ENCODE measurements around the gene AKAP4.

The AKAP4 gene, protein sequence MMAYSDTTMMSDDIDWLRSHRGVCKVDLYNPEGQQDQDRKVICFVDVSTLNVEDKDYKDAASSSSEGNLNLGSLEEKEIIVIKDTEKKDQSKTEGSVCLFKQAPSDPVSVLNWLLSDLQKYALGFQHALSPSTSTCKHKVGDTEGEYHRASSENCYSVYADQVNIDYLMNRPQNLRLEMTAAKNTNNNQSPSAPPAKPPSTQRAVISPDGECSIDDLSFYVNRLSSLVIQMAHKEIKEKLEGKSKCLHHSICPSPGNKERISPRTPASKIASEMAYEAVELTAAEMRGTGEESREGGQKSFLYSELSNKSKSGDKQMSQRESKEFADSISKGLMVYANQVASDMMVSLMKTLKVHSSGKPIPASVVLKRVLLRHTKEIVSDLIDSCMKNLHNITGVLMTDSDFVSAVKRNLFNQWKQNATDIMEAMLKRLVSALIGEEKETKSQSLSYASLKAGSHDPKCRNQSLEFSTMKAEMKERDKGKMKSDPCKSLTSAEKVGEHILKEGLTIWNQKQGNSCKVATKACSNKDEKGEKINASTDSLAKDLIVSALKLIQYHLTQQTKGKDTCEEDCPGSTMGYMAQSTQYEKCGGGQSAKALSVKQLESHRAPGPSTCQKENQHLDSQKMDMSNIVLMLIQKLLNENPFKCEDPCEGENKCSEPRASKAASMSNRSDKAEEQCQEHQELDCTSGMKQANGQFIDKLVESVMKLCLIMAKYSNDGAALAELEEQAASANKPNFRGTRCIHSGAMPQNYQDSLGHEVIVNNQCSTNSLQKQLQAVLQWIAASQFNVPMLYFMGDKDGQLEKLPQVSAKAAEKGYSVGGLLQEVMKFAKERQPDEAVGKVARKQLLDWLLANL

DNA sequence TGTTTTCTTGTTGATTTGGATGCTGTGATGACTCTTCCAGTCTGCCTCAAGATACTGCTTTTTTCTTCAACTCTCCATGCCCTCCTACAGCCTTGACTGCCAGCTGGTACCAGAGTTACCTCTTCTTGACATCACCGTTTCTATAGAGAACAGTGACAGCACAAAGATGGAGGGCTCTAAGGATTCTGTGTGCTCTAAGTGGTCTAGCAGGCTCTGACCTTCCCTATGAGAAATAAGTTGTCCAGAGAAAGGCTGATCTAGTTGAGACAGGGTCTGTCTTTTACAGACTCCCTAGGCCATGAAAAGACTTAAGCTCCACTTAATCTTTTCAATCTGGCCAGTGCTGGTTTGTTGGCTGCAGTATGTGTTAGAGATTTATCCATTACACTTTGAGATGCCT, at the start of gene AKAP4:
TSS of gene AKAP4 (minus strand) at position 101 of the 400 bp plus-strand sequence. CDS start 118 bp downstream, outside the sequence.
- DNase-seq (ENCODE audit: extremely low read depth in 1 of 2, low read depth in 1 of 2) = no peak

DNA sequence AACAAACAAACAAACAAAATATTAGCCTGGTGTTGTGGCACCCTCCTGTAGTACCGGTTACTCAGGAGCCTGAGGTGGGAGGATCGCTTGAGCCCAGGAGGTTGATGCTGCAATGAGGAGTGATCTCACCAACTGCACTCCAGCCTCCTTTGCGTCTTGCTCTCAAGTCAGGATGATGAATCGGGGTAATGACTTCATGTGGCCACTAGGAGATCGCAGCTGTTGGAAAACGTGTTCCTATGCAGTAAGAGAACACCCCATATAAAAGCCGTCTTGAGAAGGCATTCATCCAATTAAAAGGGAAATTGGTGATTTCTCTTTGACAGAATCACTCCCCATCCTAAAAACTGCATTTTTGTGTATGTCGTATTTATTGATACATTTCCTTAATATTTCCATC, 10.7 kb upstream of the AKAP4 start:
- DNase-seq (ENCODE audit: extremely low read depth in 1 of 2, low read depth in 1 of 2) = no peak

DNA sequence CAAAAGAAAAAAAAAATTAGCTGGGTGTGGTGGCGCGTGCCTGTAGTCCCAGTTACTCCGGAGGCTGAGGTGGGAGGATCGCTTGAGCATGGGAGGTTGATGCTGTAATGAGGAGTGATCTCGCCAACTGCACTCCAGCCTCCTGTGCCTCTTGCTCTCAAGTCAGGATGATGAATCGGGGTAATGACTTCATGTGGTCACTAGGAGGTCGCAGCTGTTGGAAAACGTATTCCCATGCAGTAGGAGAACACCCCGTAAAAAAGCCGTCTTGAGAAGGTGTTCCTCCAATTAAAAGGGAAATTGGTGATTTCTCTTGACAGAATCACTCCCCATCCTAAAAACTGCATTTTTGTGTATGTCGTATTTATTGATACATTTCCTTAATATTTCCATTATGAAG, 5.9 kb upstream of the AKAP4 start:
- no peak for DNase-seq (ENCODE audit: extremely low read depth in 1 of 2, low read depth in 1 of 2)

DNA sequence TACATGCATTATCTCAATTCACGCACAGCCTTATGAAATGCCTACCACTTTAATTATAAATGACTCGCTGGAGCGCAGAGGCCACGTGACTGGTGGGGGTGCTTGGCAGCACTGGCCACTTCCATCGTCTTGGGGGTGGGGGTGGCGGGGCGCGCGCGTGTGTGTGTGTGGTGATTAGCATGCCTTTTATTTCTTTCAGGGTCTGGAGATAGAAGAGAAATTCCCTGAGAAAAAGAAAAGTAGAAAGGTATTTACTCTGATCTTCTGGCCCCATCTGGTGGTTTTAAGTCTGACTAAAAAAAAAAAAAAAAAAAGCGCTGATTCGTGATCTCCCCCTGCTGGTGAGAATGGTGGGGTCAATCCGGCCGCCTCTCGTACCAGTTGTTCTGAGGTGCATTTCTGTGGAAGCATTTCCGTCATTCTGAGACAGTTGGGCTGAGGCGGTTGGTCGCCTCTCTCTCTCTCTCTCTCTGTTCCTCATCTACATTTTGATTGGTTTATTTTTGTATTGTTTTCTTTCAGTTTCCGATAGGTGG, 3.6 kb upstream of the AKAP4 start, which contains the start of gene CCNB3:
TSS of gene CCNB3 (plus strand) at position 402 of the 536 bp plus-strand sequence. CDS start 80,399 bp downstream, outside the sequence.
- DNase-seq (ENCODE audit: extremely low read depth in 1 of 2, low read depth in 1 of 2) = peak; percentile 26 to 33

DNA sequence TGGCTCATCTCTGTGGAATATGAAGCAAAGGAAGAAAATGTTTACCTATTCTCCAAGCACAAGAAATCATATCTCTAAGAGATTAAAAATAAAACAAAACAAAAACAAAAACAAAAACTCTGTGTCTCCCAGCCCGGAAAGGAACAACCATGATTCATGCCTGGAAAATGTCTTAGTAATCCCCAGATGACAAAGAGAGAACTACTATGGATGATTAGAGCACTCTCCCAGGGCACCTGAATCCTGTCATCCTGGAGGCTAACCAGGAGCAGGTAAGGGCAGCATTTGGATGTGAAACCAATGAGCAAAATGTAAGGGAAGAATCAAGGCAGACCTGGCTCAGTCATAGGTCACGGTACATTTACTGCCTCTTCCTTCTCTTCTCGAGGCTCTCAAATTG, 1.7 kb upstream of the AKAP4 start:
- DNase-seq (ENCODE audit: extremely low read depth in 1 of 2, low read depth in 1 of 2) = no peak

DNA sequence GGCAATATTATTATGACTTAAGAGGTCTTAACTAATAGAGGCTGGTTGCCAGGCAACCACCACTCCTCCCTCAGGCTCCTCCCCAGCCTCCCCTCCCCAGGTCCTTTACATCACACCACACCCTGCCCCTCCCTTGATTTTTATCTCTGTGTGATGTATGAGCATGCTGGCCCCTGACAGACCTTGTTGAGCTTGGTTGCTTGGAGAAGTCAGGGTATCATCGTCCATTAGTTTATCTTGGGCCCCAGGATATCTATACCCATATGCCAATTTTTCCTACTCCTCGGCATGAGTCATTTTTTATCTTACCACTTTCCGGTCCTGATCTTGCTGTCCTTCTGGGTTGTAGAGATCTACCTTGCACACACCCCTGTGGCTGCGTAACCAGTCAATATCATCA, 2.5 kb downstream of the AKAP4 start:
- DNase-seq (ENCODE audit: extremely low read depth in 1 of 2, low read depth in 1 of 2) = no peak

DNA sequence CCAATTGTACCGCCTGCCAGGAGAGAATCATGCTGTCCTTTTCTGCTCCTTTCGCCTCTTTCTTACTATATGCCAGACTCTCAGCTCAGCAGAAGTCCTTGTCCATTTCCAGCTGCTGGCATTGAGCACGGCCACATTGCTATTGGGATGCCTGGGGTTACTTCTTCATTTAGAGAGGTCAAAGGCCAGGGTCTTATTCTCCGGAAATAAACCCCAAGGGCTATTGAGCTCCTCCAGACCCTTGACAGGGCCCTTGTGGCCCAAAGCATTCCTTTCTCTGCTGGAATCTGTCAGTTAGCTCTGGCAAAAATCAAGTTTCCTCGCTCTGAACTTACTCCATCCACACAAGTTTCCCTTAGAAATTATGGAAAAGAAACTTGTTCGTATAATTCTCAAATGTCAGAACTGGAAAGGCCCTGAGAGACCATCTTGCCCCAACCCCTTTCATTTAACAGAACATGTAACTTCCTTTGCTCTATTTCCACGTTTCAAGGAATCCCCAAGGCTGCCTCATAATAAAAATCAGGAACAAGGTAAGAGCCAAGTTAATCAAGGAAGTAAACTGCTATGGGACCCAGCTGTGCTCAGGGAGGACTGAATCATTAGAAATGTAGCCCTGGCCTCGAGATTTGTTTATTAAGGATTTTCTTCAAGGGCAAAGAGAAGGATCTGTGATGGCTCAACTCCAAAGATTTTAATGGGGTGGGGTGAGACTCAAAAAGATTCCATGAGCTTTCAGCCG, 11.8 kb downstream of the AKAP4 start:
- no peak for DNase-seq (ENCODE audit: extremely low read depth in 1 of 2, low read depth in 1 of 2)

DNA sequence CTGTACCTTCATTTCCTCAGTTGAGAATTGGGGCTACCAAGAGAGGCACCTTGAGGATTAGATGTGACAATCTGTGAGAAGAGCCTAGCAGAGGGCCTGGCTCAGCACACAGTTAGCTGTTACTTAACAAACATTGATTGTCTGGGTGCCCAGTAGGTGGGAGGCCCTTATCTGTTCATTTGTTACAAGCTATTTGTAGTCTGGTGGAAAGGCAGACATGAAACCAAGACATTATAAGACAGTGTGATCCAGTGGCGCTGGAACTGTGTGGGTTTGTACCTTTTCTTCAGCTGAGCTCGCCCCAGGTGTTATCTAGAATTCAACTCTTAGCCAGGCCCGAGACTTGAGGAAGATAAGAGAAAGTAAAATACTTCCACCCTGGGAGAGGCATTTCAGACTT, 16.9 kb downstream of the AKAP4 start:
- DNase-seq (ENCODE audit: extremely low read depth in 1 of 2, low read depth in 1 of 2) = no peak

DNA sequence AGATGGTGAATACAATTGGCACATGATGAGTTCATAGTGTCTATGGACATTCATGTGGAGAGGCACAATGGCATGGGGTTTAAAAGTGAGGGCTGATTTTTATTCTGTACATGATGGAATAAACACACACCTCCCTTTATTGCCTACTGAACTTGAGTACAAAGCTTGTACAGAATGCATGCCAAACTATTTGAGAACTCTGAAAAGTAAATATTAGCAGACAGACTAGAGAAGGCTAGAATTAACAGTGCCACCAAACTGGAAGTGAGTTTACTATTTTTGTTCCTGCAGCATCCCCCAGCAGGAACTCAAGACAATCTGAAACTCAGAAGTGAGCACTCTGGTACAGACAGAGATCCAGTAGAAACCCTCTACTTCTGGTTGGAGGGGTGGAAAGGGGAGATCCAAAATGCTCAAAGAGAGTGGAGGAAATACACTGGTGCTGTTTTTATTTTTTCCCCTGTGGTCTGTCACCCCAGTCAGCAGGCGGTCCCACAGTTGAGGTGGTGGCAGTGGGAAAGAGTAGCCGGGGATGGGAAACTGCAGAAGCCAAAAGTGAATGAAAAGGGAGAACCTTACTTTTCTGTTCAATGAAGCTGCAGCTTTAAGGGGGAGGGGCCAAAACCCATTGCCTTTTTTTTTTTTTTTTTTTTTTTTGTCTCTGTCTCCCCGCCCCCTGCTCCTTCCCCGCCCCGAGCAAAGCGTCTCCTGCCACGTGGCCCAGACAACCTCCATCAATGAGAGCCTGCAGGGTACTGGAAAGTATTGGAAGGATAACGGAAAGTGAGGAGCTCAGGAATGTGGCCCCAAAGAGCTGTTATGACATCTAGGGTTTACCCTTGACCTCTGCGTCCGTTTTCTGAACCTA, 20.5 kb downstream of the AKAP4 start:
- no peak for DNase-seq (ENCODE audit: extremely low read depth in 1 of 2, low read depth in 1 of 2)

DNA sequence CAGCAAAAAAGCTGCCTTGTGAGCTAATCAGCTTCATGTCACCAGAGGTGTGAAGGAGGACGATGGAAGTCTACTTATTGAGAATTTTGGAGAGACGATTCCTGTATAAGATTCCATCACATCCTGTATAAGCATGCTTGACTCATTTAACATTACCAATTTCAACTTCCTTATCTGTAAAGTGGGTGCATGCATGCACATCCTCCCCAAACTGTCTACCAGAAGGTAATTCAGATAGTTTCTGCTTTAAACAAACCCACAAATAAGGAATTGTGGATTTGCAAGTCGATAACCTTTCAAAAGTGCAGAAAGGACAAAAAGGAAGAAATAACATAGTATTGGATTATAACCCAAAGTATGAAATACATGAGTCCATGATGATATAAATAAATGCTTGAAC, 31.1 kb downstream of the AKAP4 start:
- no peak for DNase-seq (ENCODE audit: extremely low read depth in 1 of 2, low read depth in 1 of 2)

DNA sequence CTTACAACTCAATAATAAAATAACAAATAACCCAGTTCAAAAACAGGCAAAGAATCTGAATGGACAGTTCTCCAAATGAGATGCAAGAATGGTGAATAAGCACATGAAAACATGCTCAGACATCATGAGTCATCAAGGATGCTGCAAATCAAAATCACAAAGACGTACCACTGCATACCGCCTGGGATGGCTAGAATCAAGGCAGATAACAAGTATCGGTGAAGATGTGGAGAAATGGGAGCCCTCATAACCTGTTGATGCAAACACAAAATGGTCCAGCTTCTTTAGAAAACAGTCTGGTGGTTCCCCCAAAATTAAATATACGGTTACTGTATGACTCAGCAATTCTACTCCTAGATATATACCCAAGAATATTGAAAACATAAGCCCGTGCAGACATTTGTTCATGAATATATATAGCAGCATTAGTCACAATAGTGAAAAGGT, 32.5 kb downstream of the AKAP4 start:
- no peak for DNase-seq (ENCODE audit: extremely low read depth in 1 of 2, low read depth in 1 of 2)

DNA sequence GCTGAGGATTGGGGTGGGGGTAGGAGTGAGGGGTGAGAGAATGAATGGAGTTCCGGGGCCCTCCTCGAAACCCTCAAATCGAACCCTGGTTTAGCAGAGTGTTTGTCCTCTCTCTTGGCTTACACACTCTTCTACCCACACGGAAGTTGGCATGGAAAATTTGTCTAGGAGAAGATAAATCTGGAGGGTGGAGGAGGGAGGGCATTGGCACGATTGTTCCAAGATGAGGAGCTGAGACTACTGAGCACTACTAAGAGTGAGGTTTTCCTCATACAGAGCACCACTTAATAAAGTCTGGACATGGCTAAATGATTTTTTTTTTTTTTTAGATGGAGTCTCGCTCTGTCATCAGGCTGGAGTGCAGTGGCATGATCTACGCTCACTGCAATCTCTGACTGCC, 33.4 kb downstream of the AKAP4 start:
- DNase-seq (ENCODE audit: extremely low read depth in 1 of 2, low read depth in 1 of 2) = no peak

DNA sequence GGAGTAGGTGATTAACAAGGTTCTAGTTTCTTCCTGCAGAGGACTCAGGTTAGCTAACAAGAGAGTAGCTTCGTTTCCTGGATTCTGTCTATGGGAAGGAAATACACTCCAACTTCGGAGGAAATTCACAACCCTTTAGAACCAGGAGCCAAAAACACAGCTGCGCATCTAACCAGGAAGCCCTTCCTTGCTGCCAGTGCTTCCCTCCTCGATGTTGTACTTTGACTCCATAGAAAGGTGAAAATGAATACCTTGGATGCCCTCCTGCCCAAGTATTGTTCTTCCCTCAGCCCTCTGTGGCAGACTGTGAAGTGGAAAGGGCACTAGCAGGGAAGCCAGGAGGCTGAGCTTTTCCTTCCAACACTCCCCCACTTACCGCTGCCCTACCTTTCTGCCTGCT, 35.1 kb downstream of the AKAP4 start:
- DNase-seq (ENCODE audit: extremely low read depth in 1 of 2, low read depth in 1 of 2) = no peak

DNA sequence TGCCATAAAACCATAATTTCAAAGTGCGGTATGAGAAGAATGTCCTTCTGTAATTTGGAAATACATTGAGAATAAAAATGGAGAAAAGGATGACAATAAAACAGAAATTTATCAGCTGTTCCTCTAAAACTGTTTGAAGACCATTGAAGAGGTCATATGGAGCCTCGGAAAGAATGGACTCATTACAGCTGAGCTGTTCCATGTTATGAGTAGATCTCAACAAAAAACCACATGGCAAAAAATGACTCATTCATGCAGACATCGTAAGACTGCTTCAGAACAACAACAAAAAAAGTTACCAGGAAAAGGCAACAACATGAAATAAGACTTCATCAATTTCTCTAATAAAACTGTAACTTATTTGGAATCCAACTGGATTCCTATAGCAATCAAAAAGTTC, 39.7 kb downstream of the AKAP4 start:
- DNase-seq (ENCODE audit: extremely low read depth in 1 of 2, low read depth in 1 of 2) = no peak

DNA sequence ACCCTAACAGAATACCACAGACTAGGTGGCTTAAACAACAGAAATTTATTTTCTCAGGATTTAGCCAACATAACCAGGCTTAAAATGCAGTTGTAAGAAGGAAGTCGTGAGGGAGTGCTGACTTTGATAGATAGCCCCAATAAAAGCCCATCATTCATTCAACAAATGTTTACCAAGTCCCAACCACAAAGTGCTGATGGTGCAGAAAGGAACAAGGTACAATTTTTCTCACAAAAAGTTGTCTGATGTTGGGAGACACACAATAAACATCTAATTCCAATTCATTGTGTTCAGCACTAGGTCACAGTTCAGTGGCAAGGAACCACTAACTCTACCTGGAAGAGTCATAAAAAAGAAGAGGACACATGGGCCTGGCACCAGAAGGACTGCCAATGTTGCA, 42.2 kb downstream of the AKAP4 start:
- no peak for DNase-seq (ENCODE audit: extremely low read depth in 1 of 2, low read depth in 1 of 2)

DNA sequence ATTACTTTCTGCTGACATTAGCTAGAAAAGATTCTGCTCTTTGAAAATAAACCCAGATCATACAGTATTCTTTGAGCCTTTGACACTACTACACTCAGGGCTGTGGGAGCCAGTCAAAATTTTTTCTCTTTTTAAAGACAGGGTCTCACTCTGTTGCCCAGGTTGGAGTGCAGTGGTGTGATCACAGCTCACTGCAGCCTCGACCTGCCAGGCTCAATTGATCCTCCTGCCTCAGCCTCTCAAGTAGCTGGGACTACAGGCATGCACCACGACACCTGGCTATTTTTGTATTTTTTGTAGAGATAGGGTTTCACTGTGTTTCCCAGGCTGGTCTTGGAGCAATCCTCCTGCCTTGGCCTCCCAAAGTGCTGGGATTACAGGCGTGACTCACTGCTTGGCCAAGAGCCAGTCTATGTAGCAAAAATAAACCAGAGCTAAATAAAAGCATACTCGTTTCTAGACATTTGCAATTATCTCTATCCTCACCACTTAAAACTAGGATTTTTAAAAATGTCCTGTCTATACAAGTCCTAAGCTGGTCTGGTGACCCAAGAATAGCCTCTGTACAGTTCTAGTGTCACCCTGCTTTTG, 43.2 kb downstream of the AKAP4 start:
- DNase-seq (ENCODE audit: extremely low read depth in 1 of 2, low read depth in 1 of 2) = no peak

DNA sequence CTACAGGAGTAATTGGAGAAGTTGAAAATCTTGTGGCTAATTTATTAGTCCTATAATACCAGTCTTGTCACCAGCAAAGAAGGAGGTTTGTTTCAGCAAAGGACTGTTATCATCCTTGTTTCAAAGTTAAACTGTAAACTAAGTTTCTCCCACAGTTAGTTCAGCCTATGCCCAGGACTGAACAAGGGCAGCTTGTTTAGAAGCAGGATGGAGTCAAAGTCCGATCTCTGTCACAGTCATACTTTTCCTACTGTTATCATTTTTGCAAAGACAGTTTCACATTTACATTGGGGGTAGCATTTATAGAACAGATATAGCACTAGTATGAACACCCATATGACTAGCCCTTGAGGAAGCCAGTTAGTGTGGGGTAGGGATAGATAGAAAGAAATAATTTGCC, 46.4 kb downstream of the AKAP4 start:
- DNase-seq (ENCODE audit: extremely low read depth in 1 of 2, low read depth in 1 of 2) = no peak

DNA sequence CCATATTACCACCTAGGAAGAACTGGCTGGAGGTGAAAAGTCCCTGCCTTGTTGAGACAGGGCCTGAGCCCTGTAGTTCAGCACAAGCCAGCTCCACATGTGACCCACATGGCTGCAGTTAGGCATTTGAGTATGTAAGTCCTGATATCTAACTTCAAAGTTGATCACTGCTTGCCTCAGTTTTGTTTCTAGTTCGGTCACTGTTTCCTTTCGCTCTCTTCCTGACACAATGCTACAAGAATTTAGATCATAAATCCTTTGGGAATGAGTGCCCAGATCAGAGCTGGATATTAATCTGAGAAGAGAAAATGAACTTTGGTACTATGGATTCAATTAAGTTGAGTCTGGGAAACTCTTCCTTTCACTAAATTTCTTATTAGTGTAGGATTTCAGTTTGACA, 48.4 kb downstream of the AKAP4 start:
- DNase-seq (ENCODE audit: extremely low read depth in 1 of 2, low read depth in 1 of 2) = no peak

DNA sequence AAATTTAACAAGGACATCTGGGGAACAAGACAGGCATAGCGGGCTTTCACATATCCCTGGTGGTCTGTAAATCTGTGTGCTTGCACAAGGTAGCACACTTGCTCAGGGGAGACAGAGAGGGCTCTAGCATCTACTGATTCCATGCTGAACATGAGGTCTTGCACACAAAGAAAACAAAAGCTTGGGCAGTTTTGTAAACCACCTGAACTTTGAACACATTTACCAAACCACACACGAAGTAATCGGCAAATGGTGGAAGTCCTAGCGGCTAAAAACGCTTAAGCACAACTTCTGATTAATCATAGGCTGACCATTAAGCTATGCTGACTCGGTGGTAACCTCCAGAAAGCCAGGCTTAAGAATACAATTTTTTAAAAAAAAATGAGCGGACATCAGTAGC, 52.8 kb downstream of the AKAP4 start:
- DNase-seq (ENCODE audit: extremely low read depth in 1 of 2, low read depth in 1 of 2) = no peak

Measured in activated CD8-positive, alpha-beta memory T cell treated with anti-CD3 and anti-CD28 coated beads for 1 hour (primary cell).